Fibroblast of pulmonary artery (primary cell): ENCODE results near the gene GPATCH11.

Experiments used
- DNase-seq: peaks from one replicate; pipeline ENCODE4 v3.0.0-alpha.2; 2010; ENCODE audit warnings: low read depth
- H3K4me3 ChIP-seq: replicated peaks from 2 replicates; pipeline ENCODE4 v1.5.1; 2011; ENCODE audit warnings: low read depth, mild to moderate bottlenecking, control low read depth, low read length, moderate library complexity
- TF ChIP-seq, protein P1 (sequence below): IDR thresholded peaks from 2 replicates; pipeline ENCODE4 v1.5.1; 2011; ENCODE audit warnings: mild to moderate bottlenecking, control low read depth, low read length, inconsistent platforms; ENCODE audit errors: missing control alignments

Gene GPATCH11

DNA sequence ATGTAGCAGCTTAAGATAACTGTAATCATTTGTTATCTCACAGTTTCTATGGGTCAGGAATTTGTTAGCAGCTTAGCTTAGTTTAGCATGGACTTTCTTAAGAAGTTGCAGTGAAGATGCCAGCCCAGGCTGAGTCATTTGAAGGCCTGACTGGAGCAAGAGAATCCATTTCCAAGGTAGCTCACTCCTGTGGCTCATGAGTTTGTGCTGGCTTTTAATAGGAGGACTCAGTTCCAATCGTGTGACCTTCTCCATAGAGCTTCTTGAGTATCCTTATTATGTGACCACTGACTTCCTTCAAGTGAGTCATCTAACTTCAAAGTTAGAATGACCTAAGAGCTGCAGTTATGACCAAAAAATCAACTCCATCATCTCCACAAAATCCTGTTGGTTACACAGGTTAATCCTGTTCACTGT is 1.4 kb downstream of the GPATCH11 start:
- DNase-seq = peak; percentile 18
- TF ChIP-seq, protein P1, sequence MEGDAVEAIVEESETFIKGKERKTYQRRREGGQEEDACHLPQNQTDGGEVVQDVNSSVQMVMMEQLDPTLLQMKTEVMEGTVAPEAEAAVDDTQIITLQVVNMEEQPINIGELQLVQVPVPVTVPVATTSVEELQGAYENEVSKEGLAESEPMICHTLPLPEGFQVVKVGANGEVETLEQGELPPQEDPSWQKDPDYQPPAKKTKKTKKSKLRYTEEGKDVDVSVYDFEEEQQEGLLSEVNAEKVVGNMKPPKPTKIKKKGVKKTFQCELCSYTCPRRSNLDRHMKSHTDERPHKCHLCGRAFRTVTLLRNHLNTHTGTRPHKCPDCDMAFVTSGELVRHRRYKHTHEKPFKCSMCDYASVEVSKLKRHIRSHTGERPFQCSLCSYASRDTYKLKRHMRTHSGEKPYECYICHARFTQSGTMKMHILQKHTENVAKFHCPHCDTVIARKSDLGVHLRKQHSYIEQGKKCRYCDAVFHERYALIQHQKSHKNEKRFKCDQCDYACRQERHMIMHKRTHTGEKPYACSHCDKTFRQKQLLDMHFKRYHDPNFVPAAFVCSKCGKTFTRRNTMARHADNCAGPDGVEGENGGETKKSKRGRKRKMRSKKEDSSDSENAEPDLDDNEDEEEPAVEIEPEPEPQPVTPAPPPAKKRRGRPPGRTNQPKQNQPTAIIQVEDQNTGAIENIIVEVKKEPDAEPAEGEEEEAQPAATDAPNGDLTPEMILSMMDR = no peak
- no peak overlapping the region for H3K4me3 ChIP-seq

DNA sequence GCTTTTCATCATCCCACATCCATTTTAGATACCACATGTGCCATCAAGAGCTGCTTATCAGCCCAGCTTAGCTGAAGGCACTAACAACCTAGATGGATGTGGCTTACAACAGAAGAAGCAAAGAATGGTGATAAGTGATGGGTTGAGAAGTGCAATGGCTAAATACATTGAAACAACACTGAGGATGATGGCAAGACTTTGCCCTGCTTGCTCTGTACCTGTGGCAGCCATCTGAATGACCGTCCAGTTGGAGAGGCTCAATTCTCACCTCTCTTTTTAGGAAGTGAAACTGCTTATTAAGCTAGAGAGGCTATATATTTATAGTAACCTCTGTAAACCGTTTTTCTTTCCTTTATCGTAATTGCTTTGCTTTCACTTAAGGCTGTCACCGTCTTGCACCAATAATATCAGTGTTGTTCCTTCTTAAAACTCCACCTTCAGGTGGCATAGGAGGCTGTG is 5.7 kb downstream of the GPATCH11 start:
- DNase-seq = no peak
- H3K4me3 ChIP-seq = no peak overlapping the region
- TF ChIP-seq, protein P1 = no peak

DNA sequence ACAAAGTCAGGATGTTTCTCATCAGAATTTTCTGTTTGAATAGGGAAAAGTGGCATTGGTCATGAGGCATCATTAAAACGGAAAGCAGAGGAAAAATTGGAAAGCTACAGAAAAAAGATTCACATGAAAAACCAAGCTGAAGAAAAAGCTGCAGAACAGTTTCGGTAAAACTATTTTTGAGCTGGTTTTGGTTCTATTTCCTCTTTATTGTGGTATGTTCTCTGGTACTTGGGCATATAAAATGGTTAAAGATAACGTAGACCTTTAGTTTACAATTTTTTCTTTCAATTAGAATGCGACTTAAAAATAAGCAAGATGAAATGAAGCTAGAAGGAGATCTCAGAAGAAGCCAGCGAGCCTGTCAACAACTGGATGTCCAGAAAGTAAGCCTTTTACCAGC is 7.6 kb downstream of the GPATCH11 start:
- no peak for DNase-seq
- no peak overlapping the region for H3K4me3 ChIP-seq
- TF ChIP-seq, protein P1 = no peak

DNA sequence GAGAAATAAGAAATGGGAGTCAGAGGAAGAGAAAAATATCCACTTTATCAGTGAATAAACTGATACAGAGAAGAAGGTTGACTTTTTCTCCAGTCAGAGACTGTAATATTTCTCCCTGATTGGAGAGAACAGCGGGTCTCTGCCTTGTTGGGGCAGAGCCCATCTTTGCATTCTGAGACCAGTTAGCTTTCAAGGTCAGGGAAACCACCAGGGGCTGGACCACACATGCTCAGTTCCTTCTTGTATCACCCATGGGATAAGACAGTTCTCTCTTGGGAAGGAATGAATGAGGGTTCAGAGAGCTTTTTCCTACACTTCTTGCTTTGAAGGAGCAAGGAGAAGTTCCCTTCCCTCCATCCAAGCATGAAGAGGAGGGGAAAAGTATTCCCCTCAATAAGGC is 12.2 kb downstream of the GPATCH11 start:
- no peak overlapping the region for H3K4me3 ChIP-seq
- TF ChIP-seq, protein P1 = no peak
- no peak for DNase-seq

DNA sequence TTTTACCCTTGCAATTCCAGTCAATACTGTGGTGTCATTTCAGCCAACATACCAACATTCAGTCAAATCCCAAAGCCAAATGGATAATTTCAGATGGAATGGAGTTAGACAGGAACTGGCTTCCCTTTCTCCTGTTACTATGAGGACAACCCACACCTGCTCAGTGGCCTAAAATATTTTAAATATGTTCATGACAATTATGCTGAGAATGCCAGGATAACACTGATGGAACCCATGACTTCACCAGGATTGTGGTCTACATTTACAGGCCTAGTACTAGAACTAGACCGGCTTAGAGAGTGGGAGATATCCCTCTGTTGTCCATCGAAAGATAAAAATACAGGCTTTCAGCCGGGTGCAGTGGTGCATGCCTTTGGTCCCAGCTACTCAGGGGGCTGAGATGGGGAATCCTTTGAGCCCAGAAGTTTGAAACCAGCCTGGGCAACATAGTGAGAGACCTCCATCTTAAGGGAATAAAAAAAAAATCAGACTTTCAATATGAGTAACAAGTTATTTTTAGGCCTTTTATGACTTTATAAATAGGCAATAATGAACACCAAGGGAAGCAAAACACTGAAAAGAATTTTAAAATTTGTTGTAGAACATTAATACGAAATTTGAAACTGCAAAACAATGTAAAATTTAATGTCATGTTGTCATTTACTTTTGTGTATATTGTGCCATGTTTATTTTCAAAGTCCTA is 14.2 kb downstream of the GPATCH11 start:
- H3K4me3 ChIP-seq = no peak overlapping the region
- TF ChIP-seq, protein P1 = no peak
- DNase-seq = no peak

DNA sequence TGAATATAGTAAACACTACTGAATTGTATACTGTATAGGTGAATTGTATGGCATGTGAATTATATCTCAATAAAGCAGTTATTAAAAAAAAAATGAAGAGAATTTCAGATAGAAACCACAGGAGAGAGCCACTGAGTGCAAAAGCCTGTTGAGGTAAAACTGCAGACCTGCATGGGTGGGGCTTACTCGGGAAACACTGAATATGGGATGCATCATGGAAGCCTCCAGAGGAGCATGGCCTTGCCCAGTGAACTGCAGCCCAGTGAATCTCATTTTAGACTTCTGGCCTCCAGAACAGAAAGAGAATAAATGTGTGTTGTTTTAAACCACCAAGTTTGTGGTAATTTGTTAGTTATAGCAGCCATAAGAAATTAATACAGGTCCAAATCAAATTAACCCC is 15.7 kb downstream of the GPATCH11 start:
- no peak overlapping the region for H3K4me3 ChIP-seq
- TF ChIP-seq, protein P1 = no peak
- no peak for DNase-seq

DNA sequence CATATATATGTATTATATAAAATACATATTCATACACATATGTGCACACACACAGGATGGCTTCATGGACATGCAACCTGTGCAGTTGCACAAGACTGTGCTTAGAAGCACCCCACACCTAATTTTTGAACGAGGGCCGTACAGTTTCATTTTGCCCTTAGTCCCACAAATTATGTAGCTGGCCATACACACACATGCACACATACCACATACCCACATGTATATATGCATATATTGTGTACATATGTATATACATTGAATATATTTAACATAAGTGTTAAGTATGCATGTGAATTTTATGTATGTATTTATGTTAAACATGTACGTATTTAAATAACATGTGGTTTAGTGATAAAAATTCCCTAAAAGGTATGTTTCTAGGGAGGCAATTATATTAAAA is 18.3 kb downstream of the GPATCH11 start:
- DNase-seq = no peak
- H3K4me3 ChIP-seq = no peak overlapping the region
- TF ChIP-seq, protein P1 = no peak
